Activated T-cell treated with anti-CD3 and anti-CD28 coated beads for 24 hours (primary cell): ENCODE data around the gene CD200.

Source experiments
- DNase-seq: peaks from one replicate; pipeline ENCODE4 v3.0.0-alpha.2; 2020; ENCODE audit warnings: low read depth

Gene CD200

DNA sequence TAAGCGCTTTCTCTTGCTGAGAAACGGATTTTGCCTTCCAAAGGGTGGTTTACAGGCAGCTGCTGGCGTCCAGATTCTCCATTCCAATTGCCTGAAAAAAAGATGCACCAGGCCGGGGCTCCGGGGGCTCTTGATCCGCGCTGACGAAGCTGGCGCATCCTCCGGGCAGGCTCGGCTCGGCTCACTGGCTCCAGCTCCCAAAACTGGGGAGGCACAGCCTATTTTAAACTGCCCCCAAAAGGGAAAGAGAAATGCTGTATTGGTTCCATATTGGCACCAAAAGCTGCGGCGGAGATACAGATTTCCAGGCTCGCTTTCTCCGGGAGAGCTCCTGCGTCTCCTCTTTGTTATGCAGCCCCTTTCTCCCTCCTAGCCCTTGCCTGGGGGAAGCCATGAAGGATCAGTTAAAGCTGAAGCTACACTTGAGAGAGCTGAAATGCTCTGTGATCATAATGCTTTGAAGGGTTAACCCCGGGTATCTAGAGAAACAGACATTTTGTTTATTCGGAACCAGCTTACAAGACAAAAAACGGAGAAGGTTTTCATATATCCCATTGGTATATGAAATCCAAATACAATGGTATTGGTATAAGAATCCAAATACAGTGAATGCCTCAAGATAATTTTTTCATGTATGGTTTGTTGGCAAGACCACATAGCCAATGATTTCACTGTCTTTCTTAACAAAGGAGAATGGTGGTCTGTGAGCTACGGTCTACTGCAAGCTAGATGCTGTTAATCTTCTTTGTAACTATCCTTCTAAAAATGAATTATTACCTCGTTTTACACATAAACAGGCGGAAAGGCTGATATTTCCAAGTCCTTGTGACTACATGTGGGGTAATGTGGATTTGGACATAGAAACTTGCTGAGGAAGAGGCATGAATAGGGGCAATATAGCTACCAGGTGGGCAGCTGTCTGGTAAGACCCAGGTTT is 693 bp downstream of the CD200 start:
- DNase-seq = no peak

GRCh38 chr3:112334691-112335433 is 1.9 kb downstream of the CD200 start:
- no peak for DNase-seq

DNA sequence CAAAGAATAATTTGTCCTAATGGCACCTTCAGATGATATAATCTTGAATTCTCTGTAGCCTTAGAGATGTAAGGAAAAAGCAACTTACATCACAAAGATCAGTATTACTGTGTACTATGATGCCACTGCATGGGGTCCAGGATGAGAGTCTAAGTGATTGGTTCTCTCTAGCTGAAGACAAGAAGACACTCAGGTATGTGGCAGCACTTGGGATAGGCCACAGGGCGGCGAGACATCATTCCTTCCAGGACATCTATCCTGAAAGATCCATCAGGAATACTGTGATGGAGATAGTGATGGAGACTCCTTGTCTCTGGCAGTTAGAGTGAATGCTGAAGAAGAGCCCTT is 2.5 kb downstream of the CD200 start:
- no peak for DNase-seq

GRCh38 chr3:112338021-112338726 is 5.2 kb downstream of the CD200 start:
- DNase-seq = no peak

GRCh38 chr3:112338727-112339056 is 5.7 kb downstream of the CD200 start:
- no peak for DNase-seq

GRCh38 chr3:112339134-112339533 is 6.2 kb downstream of the CD200 start:
- no peak for DNase-seq

DNA sequence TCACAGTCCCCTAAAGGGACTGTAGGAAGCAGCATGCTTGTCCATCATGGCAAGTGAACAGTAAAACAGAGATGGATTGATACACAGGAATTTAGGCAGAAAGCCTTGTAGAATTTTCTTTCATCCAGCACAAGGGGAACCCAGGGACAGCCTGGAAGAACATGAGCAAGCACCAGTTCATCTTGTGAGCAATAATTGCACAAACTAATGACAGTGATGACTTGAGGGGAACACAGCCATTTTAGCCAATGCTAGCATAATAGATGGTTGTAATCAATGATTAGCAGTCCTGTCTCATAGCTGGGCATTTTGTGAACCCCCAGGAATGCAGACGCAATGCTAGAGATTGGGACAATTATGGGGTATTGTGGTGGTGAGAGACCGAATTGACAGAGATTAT is 6.7 kb downstream of the CD200 start:
- DNase-seq = no peak

DNA sequence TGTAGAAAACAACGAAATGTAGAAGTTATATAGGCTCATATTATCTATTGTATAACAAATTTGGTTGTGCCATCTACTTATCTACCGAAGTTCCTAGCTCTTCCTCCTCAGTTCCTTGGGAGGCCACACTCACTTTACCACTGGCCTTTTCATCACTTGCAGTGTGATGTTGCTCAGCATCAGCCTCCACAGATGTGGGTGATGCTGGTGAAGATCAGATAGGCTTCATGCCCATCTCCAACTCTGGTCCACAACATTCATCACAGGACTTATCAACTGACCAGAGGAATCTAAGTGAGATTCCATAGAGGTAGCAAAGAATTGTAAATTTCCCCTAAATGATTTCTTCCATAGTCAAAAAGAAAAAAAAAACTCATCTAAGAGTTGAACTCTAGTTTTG is 8.4 kb downstream of the CD200 start:
- no peak for DNase-seq

GRCh38 chr3:112345681-112346080 is 12.7 kb downstream of the CD200 start:
- DNase-seq = no peak

DNA sequence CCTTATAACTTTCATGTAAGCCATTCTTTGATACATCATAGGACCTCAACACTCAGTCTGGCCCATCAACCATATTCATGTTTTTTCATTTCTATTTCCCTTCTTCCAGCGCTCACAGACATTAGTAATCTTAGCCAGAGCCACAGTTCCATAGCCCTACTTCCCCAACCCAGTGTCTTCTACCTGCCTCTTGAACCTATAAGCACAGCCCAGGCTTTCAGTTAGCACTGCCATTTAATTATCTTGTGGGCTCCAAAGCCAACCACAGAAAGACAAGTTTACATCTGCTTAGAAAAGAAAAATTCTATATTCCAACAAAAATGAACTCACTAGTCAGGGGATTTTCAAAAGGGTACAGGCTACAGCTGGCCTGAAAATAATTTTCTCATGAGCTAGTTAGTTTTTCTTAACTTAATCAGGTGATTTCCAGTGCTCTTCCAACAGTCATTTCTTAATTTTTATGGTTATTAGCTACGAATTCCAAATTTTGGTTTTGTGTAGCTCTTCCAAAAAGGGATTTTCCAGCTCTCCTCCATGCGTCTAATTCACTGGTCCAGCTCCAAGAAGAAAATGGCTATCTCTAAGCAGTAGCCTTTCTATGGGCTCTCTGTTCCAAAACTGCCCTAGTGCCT is 13.7 kb downstream of the CD200 start:
- no peak for DNase-seq

DNA sequence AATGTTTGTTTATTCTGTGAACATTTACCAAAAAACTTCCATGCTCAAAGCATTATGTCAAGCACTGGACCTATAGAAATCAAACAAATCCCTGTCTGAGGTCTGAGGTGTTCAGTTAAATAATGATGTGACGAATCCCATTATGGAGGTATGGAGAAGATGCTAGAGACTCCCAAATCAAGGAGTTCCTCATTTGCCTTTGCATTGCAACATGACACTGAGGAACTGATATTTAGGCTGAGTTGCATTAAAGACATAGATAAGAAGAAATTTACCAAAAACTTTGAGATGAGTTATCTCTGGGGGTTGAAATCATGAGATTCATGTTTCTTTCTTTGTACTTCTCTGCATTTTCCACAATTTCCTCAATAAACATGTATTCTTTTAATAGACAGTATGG is 16.0 kb downstream of the CD200 start:
- DNase-seq = no peak

- no peak for DNase-seq
Observed at GRCh38 chr3:112349557-112349956, 16.6 kb downstream of the CD200 start.

- no peak for DNase-seq
Observed at GRCh38 chr3:112350018-112350810, 17.3 kb downstream of the CD200 start.

- DNase-seq = no peak
Observed at GRCh38 chr3:112351036-112351435, 18.1 kb downstream of the CD200 start.

GRCh38 chr3:112351823-112352222 is 18.9 kb downstream of the CD200 start:
- no peak for DNase-seq

- DNase-seq = no peak
Observed at GRCh38 chr3:112352720-112353119, 19.8 kb downstream of the CD200 start.

DNA sequence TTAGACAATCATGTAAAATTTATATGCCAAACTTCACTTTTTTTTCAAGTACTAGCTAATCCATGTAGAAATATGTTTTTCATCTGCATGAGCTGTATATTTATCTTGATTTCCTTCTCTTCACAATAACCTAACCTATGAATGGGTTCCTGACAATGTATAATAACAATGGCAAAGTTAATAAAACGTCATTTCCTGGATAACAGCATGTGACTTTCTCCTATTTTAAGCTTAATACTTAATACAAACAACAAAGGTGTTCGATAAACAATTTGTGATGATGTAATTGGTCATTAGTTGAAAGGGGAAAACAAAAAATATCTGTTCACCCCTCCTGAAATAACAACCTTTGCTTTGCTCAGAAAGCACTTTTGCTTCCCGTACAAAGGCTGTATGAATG is 20.4 kb downstream of the CD200 start:
- no peak for DNase-seq

DNA sequence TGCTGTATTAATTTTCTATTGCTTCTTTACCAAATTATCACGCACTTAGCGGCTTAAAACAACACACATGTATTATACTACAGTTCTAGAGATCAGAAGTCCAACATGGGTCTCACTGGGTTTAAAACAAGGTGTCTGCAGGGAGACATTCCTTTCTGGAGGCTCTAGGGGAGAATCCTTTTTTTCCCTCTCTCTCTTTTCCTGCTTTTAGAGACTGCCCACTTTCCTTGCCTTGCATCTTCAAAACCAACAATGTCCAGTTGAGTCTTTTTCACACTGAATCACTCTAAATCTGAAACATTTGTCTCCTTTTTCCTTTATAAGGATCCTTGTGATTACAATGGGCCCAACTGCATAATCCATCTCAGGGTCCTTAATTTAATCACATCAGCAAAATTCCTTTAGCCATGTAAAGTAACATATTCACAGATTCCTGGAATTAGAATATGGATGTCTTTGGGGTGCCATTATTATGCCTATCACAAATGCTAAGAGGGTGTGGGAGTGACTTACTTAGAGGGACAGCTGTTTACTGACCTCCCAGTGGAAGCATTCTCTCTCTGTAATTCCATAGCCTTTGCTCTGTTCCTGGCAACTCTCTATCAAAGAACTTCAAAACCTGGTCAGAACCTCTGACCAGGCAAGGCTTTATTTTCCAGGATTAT is 21.8 kb downstream of the CD200 start:
- DNase-seq = no peak

GRCh38 chr3:112355307-112355687 is 22.3 kb downstream of the CD200 start:
- DNase-seq = no peak

DNA sequence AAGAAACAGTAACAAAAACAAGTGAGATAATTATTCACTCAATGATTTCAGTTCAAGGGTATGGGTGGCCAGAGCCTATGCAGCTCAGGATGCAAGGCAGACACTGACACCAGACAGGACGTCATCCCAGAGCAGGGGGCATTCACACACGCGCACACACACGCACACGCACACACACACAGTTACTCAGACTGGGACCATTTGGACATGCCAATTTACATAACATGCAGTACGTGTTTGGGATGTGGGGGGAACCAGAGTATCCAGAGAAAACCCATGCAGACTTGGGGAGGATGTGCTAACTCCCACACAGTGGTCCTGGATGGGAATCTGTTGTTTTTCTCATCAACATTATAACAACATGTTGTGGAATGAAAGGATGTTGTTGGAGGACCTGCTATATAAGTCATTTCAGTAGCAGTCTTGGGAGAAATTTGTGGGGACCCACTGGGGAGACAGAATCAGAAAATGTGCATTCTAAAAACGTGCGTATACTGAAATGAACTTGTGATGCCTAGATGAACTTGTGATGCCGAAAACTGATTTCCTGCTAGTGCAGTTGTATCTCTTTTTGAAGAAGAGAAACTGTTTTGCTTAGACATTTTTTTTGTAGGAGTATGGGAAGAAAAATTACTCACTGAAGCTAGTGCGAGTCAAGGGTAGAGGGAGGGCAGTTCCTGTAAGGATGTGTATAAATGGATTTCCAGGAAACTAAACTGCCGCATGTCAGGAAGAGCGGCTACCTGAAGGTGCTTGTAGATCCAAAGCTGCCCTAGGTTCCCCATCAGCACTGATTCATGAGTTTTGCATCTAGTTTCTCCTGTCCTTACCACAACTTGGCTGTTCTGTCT is 25.2 kb downstream of the CD200 start:
- no peak for DNase-seq
